Neural progenitor cell (in vitro differentiated cells): ENCODE measurements around the gene ANKDD1B. TPM values are rescaled to one million over a fixed set of nuclear protein-coding genes. Genes with fewer than 3 reads are reported as not detected.

ENCODE experiments used
- DNase-seq: peaks from one replicate; pipeline ENCODE4 v3.0.0-alpha.2; 2016; ENCODE audit warnings: low spot score
- H2AFZ ChIP-seq: fragments of 200-600 bp; sonication (generic); replicated peaks from 2 replicates; pipeline ENCODE4 v1.6.1; 2016; ENCODE audit warnings: antibody characterized with exemption
- H3F3A ChIP-seq: fragments of 200-600 bp; sonication (generic); 2 replicates; pipeline ENCODE4 v1.6.1; 2016; ENCODE audit warnings: antibody characterized with exemption, low read depth
- H3K27ac ChIP-seq: fragments of 200-600 bp; sonication (generic); 2 replicates; pipeline ENCODE4 v1.5.1; 2016; ENCODE audit warnings: mild to moderate bottlenecking
- H3K27me3 ChIP-seq: fragments of 200-600 bp; sonication (generic); 2 replicates; pipeline ENCODE4 v1.6.1; 2016; ENCODE audit warnings: mild to moderate bottlenecking, moderate library complexity
- H3K36me3 ChIP-seq: fragments of 200-600 bp; sonication (generic); 2 replicates; pipeline ENCODE4 v1.5.1; 2016
- H3K4me1 ChIP-seq: fragments of 200-600 bp; sonication (generic); 2 replicates; pipeline ENCODE4 v1.6.1; 2016; ENCODE audit warnings: mixed run types
- H3K4me2 ChIP-seq: fragments of 200-600 bp; sonication (generic); 2 replicates; pipeline ENCODE4 v1.6.1; 2016
- H3K4me3 ChIP-seq: fragments of 200-600 bp; sonication (generic); 2 replicates; pipeline ENCODE4 v1.5.1; 2016
- H3K79me2 ChIP-seq: fragments of 200-600 bp; sonication (generic); 2 replicates; pipeline ENCODE4 v1.6.1; 2016; ENCODE audit warnings: low read depth
- H3K9ac ChIP-seq: fragments of 200-600 bp; sonication (generic); 2 replicates; pipeline ENCODE4 v1.6.1; 2016
- H3K9me3 ChIP-seq: fragments of 200-600 bp; sonication (generic); 2 replicates; pipeline ENCODE4 v1.5.1; 2016; ENCODE audit warnings: low read depth
- H4K20me1 ChIP-seq: fragments of 200-600 bp; sonication (generic); 2 replicates; pipeline ENCODE4 v1.6.1; 2016; ENCODE audit warnings: low read depth
- H3K27ac Mint-ChIP-seq: 3 replicates; pipeline ENCODE4 v1.8.0; 2021; ENCODE audit warnings: mixed read lengths
- H3K27me3 Mint-ChIP-seq: 2 replicates; pipeline ENCODE4 v1.8.0; 2022; ENCODE audit warnings: low read depth, mild to moderate bottlenecking, inconsistent platforms, moderate library complexity, mixed read lengths; ENCODE audit not compliant: insufficient read depth
- H3K36me3 Mint-ChIP-seq: 3 replicates; pipeline ENCODE4 v1.8.0; 2021; ENCODE audit warnings: mixed read lengths
- H3K4me1 Mint-ChIP-seq: 3 replicates; pipeline ENCODE4 v1.8.0; 2021; ENCODE audit warnings: mixed read lengths
- H3K4me3 Mint-ChIP-seq: 3 replicates; pipeline ENCODE4 v1.8.0; 2021; ENCODE audit warnings: mild to moderate bottlenecking, moderate library complexity, mixed read lengths
- H3K9me3 Mint-ChIP-seq: 3 replicates; pipeline ENCODE4 v1.8.0; 2020; ENCODE audit warnings: mixed read lengths
- CTCF ChIP-seq: fragments of 200-600 bp; sonication (generic); IDR thresholded peaks from 2 replicates; pipeline ENCODE4 v1.5.1; 2017; ENCODE audit warnings: antibody characterized with exemption, mild to moderate bottlenecking
- EZH2 ChIP-seq: fragments of 200-600 bp; sonication (generic); IDR thresholded peaks from 2 replicates; pipeline ENCODE4 v1.6.1; 2017; ENCODE audit warnings: antibody characterized with exemption, mild to moderate bottlenecking, moderate library complexity
- EZH2phosphoT487 ChIP-seq: fragments of 200-600 bp; sonication (generic); IDR thresholded peaks from 2 replicates; pipeline ENCODE4 v1.6.1; 2017; ENCODE audit warnings: antibody characterized with exemption
- total RNA-seq: library from RNA; depleted of rRNA; stranded (reverse); fragments of >200 nt; gene quantifications from 2 replicates; pipeline ENCODE4 v1.2.3, GENCODE V29; 2015; ENCODE audit warnings: low replicate concordance

Gene ANKDD1B
- total RNA-seq, 1 donor from 2014 or later, result 0.60 TPM

GRCh38 chr5:75672616-75673015 lies 61.4 kb downstream of the ANKDD1B start:
- Histone ChIP-seq H3K4me1 (peaks cover 2% of the 10 kb centered on the region), H2AFZ (no peak overlapping the region), H3K27me3 (no peaks in the 10 kb centered on the region), H3K4me2 (no peak overlapping the region), H3K9ac (no peak overlapping the region), H3K9me3 (no peaks in the 10 kb centered on the region), H3K79me2 (no peaks in the 10 kb centered on the region), H3K36me3 (no peaks in the 10 kb centered on the region), H3K4me3 (no peak overlapping the region), H3F3A (no peaks in the 10 kb centered on the region), H4K20me1 (no peaks in the 10 kb centered on the region), H3K27ac (no peak overlapping the region)
- H3K27me3 Mint-ChIP-seq, result no peaks in the 10 kb centered on the region
- H3K4me1 Mint-ChIP-seq, result no peaks in the 10 kb centered on the region
- peaks cover 2% of the 10 kb centered on the region for H3K36me3 Mint-ChIP-seq
- no peak for TF ChIP-seq EZH2
- TF ChIP-seq CTCF, result no peak
- no peak for DNase-seq
- H3K9me3 Mint-ChIP-seq, result no peaks in the 10 kb centered on the region
- no peak overlapping the region for H3K27ac Mint-ChIP-seq
- H3K4me3 Mint-ChIP-seq, result no peak overlapping the region

GRCh38 chr5:75675783-75676182 lies 64.5 kb downstream of the ANKDD1B start:
- H3K4me2 ChIP-seq, result no peak overlapping the region
- H3K4me1 Mint-ChIP-seq, result no peaks in the 10 kb centered on the region

GRCh38 chr5:75677607-75678006 lies 66.4 kb downstream of the ANKDD1B start:
- Histone ChIP-seq H3K4me2 (no peak overlapping the region), H3K4me1 (no peaks in the 10 kb centered on the region), H2AFZ (no peak overlapping the region), H3K27ac (no peak overlapping the region), H3K79me2 (no peaks in the 10 kb centered on the region), H3F3A (no peaks in the 10 kb centered on the region), H3K27me3 (no peaks in the 10 kb centered on the region), H4K20me1 (no peaks in the 10 kb centered on the region), H3K9me3 (no peaks in the 10 kb centered on the region), H3K4me3 (no peak overlapping the region), H3K9ac (no peak overlapping the region), H3K36me3 (no peaks in the 10 kb centered on the region)
- H3K27ac Mint-ChIP-seq, result no peak overlapping the region
- no peaks in the 10 kb centered on the region for H3K27me3 Mint-ChIP-seq
- no peak overlapping the region for H3K4me3 Mint-ChIP-seq
- no peaks in the 10 kb centered on the region for H3K9me3 Mint-ChIP-seq
- H3K4me1 Mint-ChIP-seq, result no peaks in the 10 kb centered on the region
- TF ChIP-seq EZH2 (no peak), CTCF (no peak), EZH2phosphoT487 (no peak)
- no peak for DNase-seq
- H3K36me3 Mint-ChIP-seq, result peaks cover 2% of the 10 kb centered on the region

More at GRCh38 chr5:75675783-75676182, 64.5 kb downstream of the ANKDD1B start:
- Mint-ChIP-seq H3K4me3 (no peak overlapping the region), H3K9me3 (no peaks in the 10 kb centered on the region), H3K27ac (no peak overlapping the region), H3K27me3 (no peaks in the 10 kb centered on the region), H3K36me3 (peaks cover 2% of the 10 kb centered on the region)
- H3K4me3 ChIP-seq, result no peak overlapping the region
- no peaks in the 10 kb centered on the region for H3K4me1 ChIP-seq
- no peaks in the 10 kb centered on the region for H3F3A ChIP-seq
- H3K79me2 ChIP-seq, result no peaks in the 10 kb centered on the region
- TF ChIP-seq EZH2 (no peak), EZH2phosphoT487 (no peak), CTCF (no peak)
- DNase-seq, result no peak
- H3K9ac ChIP-seq, result no peak overlapping the region
- no peak overlapping the region for H2AFZ ChIP-seq
- no peaks in the 10 kb centered on the region for H3K27me3 ChIP-seq
- H3K36me3 ChIP-seq, result no peaks in the 10 kb centered on the region
- no peaks in the 10 kb centered on the region for H4K20me1 ChIP-seq
- H3K27ac ChIP-seq, result no peak overlapping the region
- H3K9me3 ChIP-seq, result no peaks in the 10 kb centered on the region

- H3K36me3 Mint-ChIP-seq, result peaks cover 1% of the 10 kb centered on the region
- no peak overlapping the region for H2AFZ ChIP-seq
- H3F3A ChIP-seq, result no peaks in the 10 kb centered on the region
- no peaks in the 10 kb centered on the region for H3K9me3 Mint-ChIP-seq
- H3K4me2 ChIP-seq, result no peak overlapping the region
- TF ChIP-seq CTCF (no peak), EZH2 (no peak), EZH2phosphoT487 (no peak)
- H3K79me2 ChIP-seq, result no peaks in the 10 kb centered on the region
- no peaks in the 10 kb centered on the region for H3K27me3 ChIP-seq
- H3K4me3 ChIP-seq, result no peak overlapping the region
- H3K27ac ChIP-seq, result no peak overlapping the region
- H3K4me3 Mint-ChIP-seq, result no peak overlapping the region
- H3K4me1 ChIP-seq, result no peaks in the 10 kb centered on the region
- no peaks in the 10 kb centered on the region for H4K20me1 ChIP-seq
- no peak overlapping the region for H3K27ac Mint-ChIP-seq
- no peaks in the 10 kb centered on the region for H3K36me3 ChIP-seq
- no peaks in the 10 kb centered on the region for H3K9me3 ChIP-seq
- H3K9ac ChIP-seq, result no peak overlapping the region
- no peaks in the 10 kb centered on the region for H3K27me3 Mint-ChIP-seq
- no peak for DNase-seq
- no peaks in the 10 kb centered on the region for H3K4me1 Mint-ChIP-seq
Observed at GRCh38 chr5:75678155-75678554, 66.9 kb downstream of the ANKDD1B start.
